ENCODE data around the gene CYP3A5. TPM values are rescaled to one million over a fixed set of nuclear protein-coding genes. Genes with fewer than 3 reads are reported as not detected.
A peak's percentile ranks its signal among the peaks of the same experiment; 100 is the strongest.

The CYP3A5 gene
- total and polyA plus RNA-seq, 9 of the 15 experiments (the other 6 are each of a cell fraction or from before 2014, with no cell fraction given) = 0.73 to 2.8 (median 1.5) TPM

DNA sequence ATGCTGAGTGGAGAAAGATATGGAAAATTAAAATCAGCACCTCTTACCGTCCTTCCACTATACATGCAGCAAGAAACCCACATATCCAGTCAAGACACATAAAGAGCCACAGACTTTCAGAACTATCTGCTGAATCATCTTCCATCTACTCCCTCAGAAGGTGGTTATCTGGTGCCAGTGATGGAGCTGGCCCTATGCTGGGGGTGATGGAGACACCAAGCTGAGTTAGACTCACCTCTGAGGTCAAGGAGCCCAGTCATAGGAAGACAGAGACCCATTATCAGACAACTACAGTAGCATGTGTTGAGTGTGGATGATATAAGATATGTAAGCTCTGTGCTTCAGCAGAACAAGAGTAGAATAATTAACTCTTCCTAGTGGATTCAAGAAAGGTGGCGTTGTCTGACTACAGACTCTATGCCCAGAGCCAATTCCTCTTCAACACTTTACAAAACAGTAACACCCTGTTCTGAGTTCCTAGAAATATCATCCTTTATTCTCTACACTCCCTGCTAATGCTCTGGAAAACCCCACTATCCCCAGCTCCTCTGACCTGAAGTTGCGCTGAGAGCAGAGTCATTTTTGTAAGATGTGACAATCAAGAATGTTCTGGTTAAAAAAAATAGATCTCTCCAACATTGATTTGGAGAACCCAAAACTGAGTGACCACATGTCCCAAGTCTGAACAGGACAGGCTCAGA is 14.3 kb downstream of the CYP3A5 start (continued):
- TF ChIP-seq, protein P1, sequence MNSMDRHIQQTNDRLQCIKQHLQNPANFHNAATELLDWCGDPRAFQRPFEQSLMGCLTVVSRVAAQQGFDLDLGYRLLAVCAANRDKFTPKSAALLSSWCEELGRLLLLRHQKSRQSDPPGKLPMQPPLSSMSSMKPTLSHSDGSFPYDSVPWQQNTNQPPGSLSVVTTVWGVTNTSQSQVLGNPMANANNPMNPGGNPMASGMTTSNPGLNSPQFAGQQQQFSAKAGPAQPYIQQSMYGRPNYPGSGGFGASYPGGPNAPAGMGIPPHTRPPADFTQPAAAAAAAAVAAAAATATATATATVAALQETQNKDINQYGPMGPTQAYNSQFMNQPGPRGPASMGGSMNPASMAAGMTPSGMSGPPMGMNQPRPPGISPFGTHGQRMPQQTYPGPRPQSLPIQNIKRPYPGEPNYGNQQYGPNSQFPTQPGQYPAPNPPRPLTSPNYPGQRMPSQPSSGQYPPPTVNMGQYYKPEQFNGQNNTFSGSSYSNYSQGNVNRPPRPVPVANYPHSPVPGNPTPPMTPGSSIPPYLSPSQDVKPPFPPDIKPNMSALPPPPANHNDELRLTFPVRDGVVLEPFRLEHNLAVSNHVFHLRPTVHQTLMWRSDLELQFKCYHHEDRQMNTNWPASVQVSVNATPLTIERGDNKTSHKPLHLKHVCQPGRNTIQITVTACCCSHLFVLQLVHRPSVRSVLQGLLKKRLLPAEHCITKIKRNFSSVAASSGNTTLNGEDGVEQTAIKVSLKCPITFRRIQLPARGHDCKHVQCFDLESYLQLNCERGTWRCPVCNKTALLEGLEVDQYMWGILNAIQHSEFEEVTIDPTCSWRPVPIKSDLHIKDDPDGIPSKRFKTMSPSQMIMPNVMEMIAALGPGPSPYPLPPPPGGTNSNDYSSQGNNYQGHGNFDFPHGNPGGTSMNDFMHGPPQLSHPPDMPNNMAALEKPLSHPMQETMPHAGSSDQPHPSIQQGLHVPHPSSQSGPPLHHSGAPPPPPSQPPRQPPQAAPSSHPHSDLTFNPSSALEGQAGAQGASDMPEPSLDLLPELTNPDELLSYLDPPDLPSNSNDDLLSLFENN (IDR thresholded peaks at IDR 0.05; ENCODE audit: low read depth in 2 of 2, low read length in 2 of 2) = peak in 1 of 2 experiments; percentile 84; a peak in 2 of 4 replicates
- TF ChIP-seq ZNF274 (IDR thresholded peaks at IDR 0.05; ENCODE audit: borderline replicate concordance, low read depth, low read length) (peak; percentile 81), SMAD3 (CRISPR knock-in tag; conservative IDR thresholded peaks at IDR 0.05) (0 out of 2 replicates have a peak, but pooled peaks have one; percentile 41), NR2F6 (CRISPR knock-in tag; IDR thresholded peaks at IDR 0.05) (no peak), ZNF583 (CRISPR knock-in tag; IDR thresholded peaks at IDR 0.05) (no peak), ZBTB17 (CRISPR knock-in tag; IDR thresholded peaks at IDR 0.05) (no peak), CTBP1 (IDR thresholded peaks at IDR 0.05; ENCODE audit: borderline replicate concordance) (peak; percentile 100), BACH1 (tag; IDR thresholded peaks at IDR 0.05) (peak; percentile 37; the same call in 1 of the 2 replicates), ZNF551 (CRISPR knock-in tag; IDR thresholded peaks at IDR 0.05) (no peak)

All from K562 (cell line).